T-helper 1 cell (primary cell): ENCODE data around the gene GABARAPL2.

Experiments
- DNase-seq, 5 donors: peaks; one replicate each; pipeline ENCODE4 v3.0.0-alpha.2; 2012 to 2020

The GABARAPL2 gene

GRCh38 chr16:75593308-75593707 is 27.1 kb downstream of the GABARAPL2 start:
- DNase-seq = no peak

GRCh38 chr16:75593825-75594820 is 27.9 kb downstream of the GABARAPL2 start:
- peak in 1 of 5 donors; percentile 69 for DNase-seq

- no peak for DNase-seq
Observed at GRCh38 chr16:75599452-75600277, 33.5 kb downstream of the GABARAPL2 start.

GRCh38 chr16:75603241-75603640 is 37.1 kb downstream of the GABARAPL2 start:
- no peak for DNase-seq

GRCh38 chr16:75606507-75606906 is 40.3 kb downstream of the GABARAPL2 start:
- no peak for DNase-seq

GRCh38 chr16:75614066-75614897 is 48.1 kb downstream of the GABARAPL2 start:
- no peak for DNase-seq

GRCh38 chr16:75615619-75616018 is 49.4 kb downstream of the GABARAPL2 start:
- no peak for DNase-seq

GRCh38 chr16:75616521-75617010 is 50.4 kb downstream of the GABARAPL2 start:
- DNase-seq = peak in 1 of 5 donors; percentile 84

GRCh38 chr16:75617121-75617520 is 50.9 kb downstream of the GABARAPL2 start:
- DNase-seq = no peak

- no peak for DNase-seq
Observed at GRCh38 chr16:75618780-75619179, 52.6 kb downstream of the GABARAPL2 start.

- peak; percentile 23 to 62 (median 39) for DNase-seq
Observed at GRCh38 chr16:75620326-75621169, 54.4 kb downstream of the GABARAPL2 start.

- DNase-seq = no peak
Observed at GRCh38 chr16:75621170-75621477, 54.9 kb downstream of the GABARAPL2 start.

GRCh38 chr16:75622761-75623605 is 56.8 kb downstream of the GABARAPL2 start, which contains the start of gene ADAT1:
ADAT1 (minus strand) TSS chr16:75623281; CDS start chr16:75620799, 2,482 bp downstream.
- peak; percentile 95 to 98 (median 98) for DNase-seq

GRCh38 chr16:75624921-75625334 is 58.7 kb downstream of the GABARAPL2 start:
- DNase-seq = no peak

GRCh38 chr16:75626806-75627205 is 60.6 kb downstream of the GABARAPL2 start:
- no peak for DNase-seq
